ENCODE measurements around the gene MKNK2. TPM values are rescaled to one million over a fixed set of nuclear protein-coding genes. Genes with fewer than 3 reads are reported as not detected.
"Not testable (repeated sequence)": the region's sequence is repeated elsewhere in the genome, so short reads cannot be mapped to it uniquely, and the experiment has no call there.

MKNK2 gene
- total RNA-seq, 2 donors from 2014 or later: 99.6 to 126 TPM

GRCh38 chr19:2038284-2039088 lies 12.6 kb downstream of the MKNK2 start:
- intact Hi-C loops (cut with DNase I): no loop called here
- DNase-seq (ENCODE audit: low spot score): no peak

GRCh38 chr19:2037651-2038255 lies 13.3 kb downstream of the MKNK2 start:
- no peak for DNase-seq (ENCODE audit: low spot score)
- intact Hi-C loops (cut with DNase I): no loop called here

- intact Hi-C loops (cut with DNase I): no loop called here
- DNase-seq (ENCODE audit: low spot score): no peak
These were observed 14.6 kb downstream of the MKNK2 start for GRCh38 chr19:2036424-2036823.

- no peak for DNase-seq (ENCODE audit: low spot score)
- intact Hi-C loops (cut with DNase I): no loop called here
These were observed 15.5 kb downstream of the MKNK2 start for GRCh38 chr19:2035590-2035991.

- peak; percentile 90 for DNase-seq (ENCODE audit: low spot score)
These were observed 16.1 kb downstream of the MKNK2 start for GRCh38 chr19:2034729-2035589.

GRCh38 chr19:2034253-2034652 lies 16.8 kb downstream of the MKNK2 start:
- DNase-seq (ENCODE audit: low spot score); intact Hi-C loops (cut with DNase I): not testable (repeated sequence)

More at GRCh38 chr19:2034729-2035589, 16.1 kb downstream of the MKNK2 start:
- intact Hi-C loops (cut with DNase I): no loop called here

- no peak for DNase-seq (ENCODE audit: low spot score)
- intact Hi-C loops (cut with DNase I): no loop called here
These were observed 17.3 kb downstream of the MKNK2 start for GRCh38 chr19:2033825-2034159.

- no peak for DNase-seq (ENCODE audit: low spot score)
- intact Hi-C loops (cut with DNase I): no loop called here
These were observed 17.8 kb downstream of the MKNK2 start for GRCh38 chr19:2033115-2033824.

- DNase-seq (ENCODE audit: low spot score): peak; percentile 98
- intact Hi-C loops (cut with DNase I): no loop called here
These were observed 18.6 kb downstream of the MKNK2 start for GRCh38 chr19:2032296-2032941.

GRCh38 chr19:2027361-2027760 lies 23.7 kb downstream of the MKNK2 start:
- no peak for DNase-seq (ENCODE audit: low spot score)
- intact Hi-C loops (cut with DNase I): no loop called here

- no peak for DNase-seq (ENCODE audit: low spot score)
- intact Hi-C loops (cut with DNase I): no loop called here
These were observed 24.3 kb downstream of the MKNK2 start for GRCh38 chr19:2026770-2027169.

GRCh38 chr19:2022289-2022688 lies 28.8 kb downstream of the MKNK2 start:
- intact Hi-C loops (cut with DNase I): loop anchor here in 1 of 2 donors (2.0 to 5.0 kb wide), 2 partner anchors 27 to 40 kb away; no protein-coding TSS in a partner anchor
- no peak for DNase-seq (ENCODE audit: low spot score)

- intact Hi-C loops (cut with DNase I): loop anchor here in 1 of 2 donors (2.0 to 5.0 kb wide), 2 partner anchors 27 to 41 kb away; no protein-coding TSS in a partner anchor
- no peak for DNase-seq (ENCODE audit: low spot score)
These were observed 29.4 kb downstream of the MKNK2 start for GRCh38 chr19:2021453-2022140.

GRCh38 chr19:2018752-2019151 lies 32.3 kb downstream of the MKNK2 start:
- intact Hi-C loops (cut with DNase I): loop anchor here in 1 of 2 donors (5.0 kb wide), 1 partner anchor 54 kb away; no protein-coding TSS in a partner anchor
- no peak for DNase-seq (ENCODE audit: low spot score)

- intact Hi-C loops (cut with DNase I): loop anchor here in 1 of 2 donors (5.0 kb wide), 1 partner anchor 56 kb away; no protein-coding TSS in a partner anchor
- peak; percentile 87 for DNase-seq (ENCODE audit: low spot score)
These were observed 34.8 kb downstream of the MKNK2 start for GRCh38 chr19:2016041-2016807.

- no peak for DNase-seq (ENCODE audit: low spot score)
- intact Hi-C loops (cut with DNase I): loop anchor here in 1 of 2 donors (5.0 kb wide), 1 partner anchor 57 kb away; no protein-coding TSS in a partner anchor
These were observed 35.5 kb downstream of the MKNK2 start, which contains the start of gene BTBD2 for GRCh38 chr19:2015608-2015950. TSS of gene BTBD2 (minus strand) at chr19:2015714. CDS start at chr19:2015703, 11 bp downstream.
